Stromal cell of bone marrow (primary cell): ENCODE results near the gene GGA2.
"Not testable (repeated sequence)": the region's sequence is repeated elsewhere in the genome, so short reads cannot be mapped to it uniquely, and the experiment has no call there.

Source experiments
- DNase-seq: peaks from one replicate; pipeline ENCODE4 v3.0.0-alpha.2; 2012; ENCODE audit warnings: low read depth

The GGA2 gene

DNA sequence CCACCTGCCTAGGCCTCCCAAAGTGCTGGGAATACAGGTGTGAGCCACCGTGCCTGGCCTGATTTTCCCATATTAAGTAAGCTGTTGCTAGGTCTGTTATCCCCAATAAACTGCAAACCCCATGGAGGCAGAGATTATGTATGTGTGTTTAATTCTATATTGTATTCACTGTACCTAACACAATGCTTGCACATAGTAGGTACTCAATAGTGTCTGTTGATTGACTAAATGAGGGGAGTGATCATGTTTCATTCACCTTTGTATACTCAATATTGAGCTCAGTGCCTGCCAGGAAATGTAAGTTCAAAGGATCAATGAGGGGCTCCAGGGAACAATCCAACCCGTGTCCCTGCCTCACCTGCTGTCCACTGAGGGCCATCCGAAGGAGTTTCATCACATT lies 14.6 kb upstream of the GGA2 start:
- no peak for DNase-seq

DNA sequence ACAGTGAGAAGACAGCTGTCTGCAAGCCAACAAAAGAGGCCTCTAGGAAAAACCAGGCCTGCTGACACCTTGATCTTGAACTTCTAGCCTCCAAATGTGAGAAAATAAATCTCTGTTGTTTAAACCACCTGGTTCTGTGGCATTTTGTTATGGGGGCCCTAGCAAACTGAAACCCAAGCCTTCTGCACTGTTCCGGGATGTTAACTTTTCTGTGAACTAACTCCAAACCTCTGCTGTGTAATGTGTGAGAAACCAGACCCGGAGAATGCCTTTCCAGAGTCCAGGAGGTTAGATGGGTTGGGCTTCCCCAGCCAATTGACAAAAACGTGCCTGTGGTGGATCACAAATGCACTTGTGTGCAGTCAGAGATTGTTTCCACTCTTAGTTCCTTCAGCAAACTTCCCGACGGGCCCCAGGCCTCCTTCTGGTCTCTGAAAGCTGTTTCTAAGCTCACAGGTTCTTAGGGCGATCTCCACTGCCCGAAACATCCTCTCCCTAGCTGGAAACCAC lies 13.6 kb upstream of the GGA2 start:
- no peak for DNase-seq

GRCh38 chr16:23523321-23523720 lies 13.0 kb upstream of the GGA2 start:
- no peak for DNase-seq

- no peak for DNase-seq
These were observed 11.7 kb upstream of the GGA2 start for GRCh38 chr16:23521965-23522364.

GRCh38 chr16:23521037-23521743 lies 10.9 kb upstream of the GGA2 start:
- DNase-seq = no peak

DNA sequence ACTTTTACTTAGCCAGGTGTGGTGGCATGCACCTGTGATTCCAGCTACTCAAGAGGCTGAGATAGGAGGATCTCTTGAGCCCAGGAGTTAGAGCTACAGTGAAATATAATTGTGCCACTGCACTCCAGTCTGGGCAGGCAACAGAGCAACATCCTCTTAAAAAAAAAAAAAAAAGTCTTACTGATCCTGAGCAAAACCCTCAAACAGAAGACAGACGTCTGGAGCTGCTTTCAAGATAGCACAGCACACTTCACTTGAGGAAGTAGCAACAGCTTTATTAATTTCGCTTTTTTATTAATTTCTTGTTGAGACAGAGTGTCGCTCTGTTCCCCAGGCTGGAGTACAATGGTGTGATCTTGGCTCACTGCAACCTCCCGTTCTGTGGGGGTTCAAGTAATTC lies 10.2 kb upstream of the GGA2 start:
- DNase-seq = no peak

- no peak for DNase-seq
These were observed 9.0 kb upstream of the GGA2 start for GRCh38 chr16:23519282-23519681.

GRCh38 chr16:23518435-23518891 lies 8.2 kb upstream of the GGA2 start:
- no peak for DNase-seq

GRCh38 chr16:23516366-23517137 lies 6.3 kb upstream of the GGA2 start:
- no peak for DNase-seq

- DNase-seq = no peak
These were observed 5.6 kb upstream of the GGA2 start for GRCh38 chr16:23515881-23516280.

- DNase-seq = no peak
These were observed 4.3 kb upstream of the GGA2 start for GRCh38 chr16:23514381-23515152.

- DNase-seq = no peak
These were observed 1.9 kb upstream of the GGA2 start for GRCh38 chr16:23512168-23512695.

DNA sequence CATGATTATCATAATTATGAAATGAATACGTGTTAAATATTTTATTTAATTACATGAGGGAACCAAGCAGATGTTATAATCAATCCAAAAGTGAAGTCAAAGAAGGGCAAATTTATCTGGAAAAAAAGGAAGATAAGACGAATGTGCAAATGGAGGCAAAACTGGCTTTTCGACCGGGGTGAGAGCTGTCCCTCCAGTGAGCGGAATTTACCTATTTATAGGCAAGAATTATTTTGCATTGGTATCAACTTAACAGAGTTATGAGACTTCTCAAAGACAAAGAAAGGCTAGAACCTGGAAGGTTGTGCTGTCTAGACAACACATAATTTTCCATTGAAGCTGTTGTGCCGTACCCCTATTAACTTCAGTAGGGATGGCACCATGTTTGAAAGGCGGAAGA lies 1.4 kb upstream of the GGA2 start:
- DNase-seq = no peak

- DNase-seq = not testable (repeated sequence)
These were observed 599 bp upstream of the GGA2 start for GRCh38 chr16:23510915-23511270.

GRCh38 chr16:23509782-23510163 lies 521 bp downstream of the GGA2 start:
- DNase-seq = no peak

DNA sequence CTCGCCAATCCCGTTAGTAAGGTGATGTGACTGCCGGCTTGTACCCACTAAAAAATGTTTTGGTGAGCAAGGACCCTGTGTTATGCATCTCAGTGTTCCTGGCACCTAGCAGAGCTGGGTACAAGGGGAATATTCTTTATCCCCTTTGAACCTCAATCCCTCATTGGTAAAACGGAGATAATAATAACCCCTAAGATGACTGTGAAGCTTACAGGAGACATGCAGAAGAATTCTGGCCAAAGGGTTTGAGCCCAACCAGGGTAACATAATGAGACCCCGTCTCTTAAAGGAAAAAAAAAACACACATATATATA lies 896 bp downstream of the GGA2 start:
- no peak for DNase-seq

GRCh38 chr16:23508589-23509440 lies 1.5 kb downstream of the GGA2 start:
- no peak for DNase-seq

GRCh38 chr16:23506606-23506994 lies 3.7 kb downstream of the GGA2 start:
- no peak for DNase-seq

DNA sequence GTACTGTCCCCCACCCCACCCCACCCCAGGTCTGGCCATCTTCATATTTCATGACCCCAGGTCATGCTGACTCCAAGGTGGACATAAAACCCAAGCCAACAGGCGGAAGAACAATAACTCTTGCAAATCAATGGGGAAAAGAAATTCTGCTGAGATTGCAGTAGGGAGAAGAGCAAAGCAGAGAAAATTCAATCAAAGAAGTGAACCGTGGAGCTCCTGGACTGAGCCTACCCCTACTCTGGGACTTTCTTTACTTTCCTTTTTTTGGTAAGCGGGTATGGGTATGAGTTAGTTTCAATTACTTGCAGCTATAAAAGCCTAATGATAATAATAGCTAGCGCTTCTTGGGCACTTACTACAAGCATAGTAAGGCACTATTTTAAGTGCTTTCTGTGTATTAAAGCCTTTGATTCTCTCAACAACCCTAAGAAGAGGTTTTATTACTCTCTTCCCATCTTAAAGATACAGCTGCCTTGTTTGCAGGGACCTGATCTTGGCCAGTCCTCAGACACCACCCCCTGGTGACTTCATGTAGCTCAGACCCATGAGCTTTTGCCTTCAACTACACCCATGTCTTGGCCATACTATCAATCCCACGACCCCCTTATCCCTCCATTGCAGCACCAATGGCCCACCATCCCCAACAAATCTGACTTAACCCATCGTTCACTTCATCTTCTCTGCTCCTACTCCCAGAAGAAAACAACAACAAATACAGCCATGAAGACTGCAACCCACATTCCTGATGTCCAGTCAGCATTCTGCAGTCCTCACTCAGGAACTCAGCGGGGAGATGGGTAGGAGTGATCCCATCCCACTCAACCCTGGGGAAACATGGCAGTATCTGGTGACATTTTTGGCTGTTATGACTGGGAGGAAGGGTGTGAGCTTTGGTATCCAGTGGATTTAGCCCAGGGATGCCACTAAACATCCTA lies 4.4 kb downstream of the GGA2 start:
- DNase-seq = no peak

DNA sequence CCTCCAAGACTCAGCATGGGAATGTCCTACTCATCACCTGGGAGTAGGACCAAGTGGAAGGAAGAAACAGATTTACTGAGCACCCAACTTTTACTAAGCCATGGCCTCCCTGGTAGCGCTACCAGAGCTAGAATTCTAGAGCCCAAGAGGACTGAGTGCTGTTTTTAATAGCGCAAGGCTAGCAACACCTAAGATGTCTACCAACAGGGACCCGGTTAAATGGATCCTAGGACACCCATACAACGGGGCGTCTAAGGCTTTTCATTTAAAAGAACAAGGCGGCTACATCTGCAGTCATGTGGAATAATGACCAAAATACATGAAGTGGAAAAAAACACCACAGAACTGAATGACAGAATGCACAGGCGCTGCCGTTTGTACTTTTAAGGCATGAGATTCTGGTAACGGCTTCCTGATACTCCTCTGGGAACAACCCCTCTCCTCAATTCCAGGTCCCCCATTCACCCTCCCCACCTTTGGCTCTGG lies 5.1 kb downstream of the GGA2 start:
- DNase-seq = no peak
